ENCODE results near the gene GGA3.
"Not testable (repeated sequence)": the region's sequence is repeated elsewhere in the genome, so short reads cannot be mapped to it uniquely, and the experiment has no call there.

Gene GGA3

GRCh38 chr17:75208161-75208560 lies 53.2 kb downstream of the GGA3 start:
- no peak for DNase-seq

DNA sequence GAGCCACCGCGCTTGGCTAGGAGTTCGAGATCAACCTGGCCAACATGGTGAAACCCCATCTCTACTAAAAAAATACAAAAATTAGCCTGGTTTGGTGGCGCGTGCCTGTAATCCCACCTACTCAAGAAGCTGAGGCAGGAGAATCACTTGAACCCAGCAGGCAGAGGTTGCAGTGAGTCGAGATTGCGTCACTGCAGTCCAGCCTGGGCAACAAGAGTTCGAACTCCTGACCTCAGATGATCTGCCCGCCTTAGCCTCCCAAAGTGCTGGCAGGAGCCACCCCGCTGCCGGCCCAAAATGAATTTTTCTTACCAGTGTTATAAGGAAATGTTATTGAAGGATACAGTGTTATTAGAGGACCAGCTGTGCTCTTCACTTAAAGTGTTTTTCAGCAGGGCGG lies 53.6 kb downstream of the GGA3 start:
- no peak for DNase-seq

DNA sequence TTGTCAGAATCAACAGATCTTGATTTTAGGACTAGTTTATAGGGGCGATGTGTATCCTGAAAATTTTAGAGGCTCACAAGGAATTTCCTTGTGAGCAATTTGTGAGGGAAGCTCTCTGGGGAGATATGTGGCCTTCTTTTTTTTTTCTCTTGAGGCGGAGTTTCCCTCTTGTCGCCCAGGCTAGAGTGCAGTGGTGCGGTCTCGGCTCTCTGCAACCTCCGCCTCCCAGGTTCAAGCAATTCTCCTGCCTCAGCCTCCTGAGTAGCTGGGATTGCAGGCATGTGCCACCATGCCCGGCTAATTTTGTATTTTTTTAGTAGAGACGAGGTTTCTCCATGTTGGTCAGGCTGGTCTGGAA lies 54.4 kb downstream of the GGA3 start:
- DNase-seq, result not testable (repeated sequence)

DNA sequence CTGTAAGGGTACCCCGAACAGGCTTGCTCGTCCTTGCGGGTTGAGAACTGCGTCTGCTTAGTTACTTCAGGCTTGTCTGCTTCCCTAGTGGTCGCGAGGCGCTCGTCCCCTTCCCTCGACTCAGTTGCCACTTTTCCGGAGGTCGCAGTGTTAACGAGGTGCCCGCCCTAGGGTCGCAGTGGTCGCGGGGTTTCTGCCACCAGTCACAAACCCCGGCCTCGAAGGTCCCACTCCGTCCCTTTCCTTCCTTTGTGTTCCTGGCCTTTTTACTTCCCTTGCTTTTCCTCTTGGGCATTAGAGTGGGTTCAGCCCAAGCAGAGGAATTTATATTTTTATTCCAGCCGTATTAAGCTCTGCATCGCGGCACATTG lies 55.6 kb downstream of the GGA3 start:
- no peak for DNase-seq

- peak; percentile 88 for DNase-seq
Measured at GRCh38 chr17:75205037-75205792, 56.2 kb downstream of the GGA3 start, which contains the start of gene NUP85. TSS of gene NUP85 (plus strand) at chr17:75205679. CDS start at chr17:75205762, 83 bp downstream.

GRCh38 chr17:75199886-75200618 lies 61.4 kb downstream of the GGA3 start:
- DNase-seq, result no peak

DNA sequence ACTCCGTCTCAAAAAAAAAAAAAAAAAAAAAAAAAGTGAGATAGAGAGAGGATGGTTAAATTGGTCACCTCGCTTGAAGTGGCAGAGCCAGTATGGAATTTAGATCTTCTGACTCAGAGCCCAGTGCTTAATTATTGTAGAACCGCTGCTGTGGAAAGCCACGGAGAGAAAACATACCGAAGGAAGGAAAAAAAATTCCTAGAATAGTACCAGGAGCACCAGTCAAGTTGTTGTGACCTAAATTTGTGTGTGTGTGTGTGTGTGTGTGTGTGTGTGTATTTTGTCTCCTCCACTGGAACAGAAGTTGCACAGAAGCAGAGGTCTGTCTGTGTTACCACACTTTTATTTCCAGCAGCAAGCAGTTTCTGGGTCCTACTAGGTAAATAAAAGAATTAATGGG lies 66.5 kb downstream of the GGA3 start:
- no peak for DNase-seq

DNA sequence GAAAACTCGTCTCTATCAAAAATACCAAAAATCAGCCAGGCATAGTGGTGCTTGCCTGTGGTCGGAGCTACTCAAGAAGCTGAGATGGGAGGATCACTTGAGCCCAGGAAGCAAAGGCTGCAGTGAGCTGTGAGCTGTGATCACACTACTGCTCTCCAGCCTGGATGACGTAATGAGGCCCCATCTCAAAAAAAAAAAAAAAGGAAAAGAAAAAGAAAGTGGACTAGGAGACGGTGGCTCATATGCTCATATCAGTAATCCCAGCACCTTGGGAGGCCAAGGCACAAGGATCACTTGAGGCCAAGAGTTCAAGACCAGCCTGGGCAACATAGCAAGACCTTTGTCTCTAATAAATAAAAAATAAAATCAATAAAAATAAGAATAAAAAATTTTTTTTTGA lies 69.8 kb downstream of the GGA3 start:
- DNase-seq, result no peak

GRCh38 chr17:75188614-75189013 lies 72.8 kb downstream of the GGA3 start:
- DNase-seq, result no peak

All from 8988T (cell line).